Neutrophil (primary cell): ENCODE data around the gene SULT2B1.

Source experiments
- H3K27ac ChIP-seq: fragments of 200-600 bp; sonication (generic); 2 replicates; pipeline ENCODE4 v1.5.1; 2016; ENCODE audit warnings: mild to moderate bottlenecking, moderate library complexity
- H3K27me3 ChIP-seq: fragments of 200-600 bp; sonication (generic); 2 replicates; pipeline ENCODE4 v1.6.0; 2016; ENCODE audit warnings: mild to moderate bottlenecking
- H3K36me3 ChIP-seq: fragments of 200-600 bp; sonication (generic); 2 replicates; pipeline ENCODE4 v1.5.1; 2017
- H3K4me1 ChIP-seq, 2 experiments: fragments of 200-600 bp in 1 of 2; sonication (generic) in 1 of 2; 1 replicate in 1 of 2; 2 replicates in 1 of 2; pipeline versions ENCODE4 v1.5.1 to v1.6.1; 2013 to 2016; ENCODE audit warnings: low read depth in 1 of 2, low read length in 1 of 2, mild to moderate bottlenecking in 1 of 2, moderate library complexity in 1 of 2; ENCODE audit not compliant: control insufficient read depth in 1 of 2, insufficient read depth in 1 of 2
- H3K4me3 ChIP-seq, 2 experiments: fragments of 200-600 bp in 1 of 2; sonication (generic) in 1 of 2; 1 replicate in 1 of 2; 2 replicates in 1 of 2; pipeline ENCODE4 v1.5.1; 2013 to 2016; ENCODE audit warnings: low read depth in 1 of 2, low read length in 1 of 2, mild to moderate bottlenecking in 1 of 2, moderate library complexity in 1 of 2
- H3K9me3 ChIP-seq: fragments of 200-600 bp; sonication (generic); 2 replicates; pipeline ENCODE4 v1.5.1; 2016
- CTCF ChIP-seq: fragments of 200-600 bp; sonication (generic); IDR thresholded peaks from 2 replicates; pipeline ENCODE4 v1.5.1; 2016; ENCODE audit warnings: antibody characterized with exemption

The SULT2B1 gene

GRCh38 chr19:48543121-48543710, 8.8 kb upstream of the SULT2B1 start:
- no peak for TF ChIP-seq CTCF
- Histone ChIP-seq H3K27me3 (no peaks in the 10 kb centered on the region), H3K9me3 (no peaks in the 10 kb centered on the region), H3K27ac (no peak overlapping the region), H3K4me1 (no peaks in the 10 kb centered on the region), H3K4me3 (no peak overlapping the region), H3K36me3 (no peaks in the 10 kb centered on the region)

GRCh38 chr19:48544856-48545750, 6.9 kb upstream of the SULT2B1 start:
- Histone ChIP-seq H3K4me3 (no peak overlapping the region), H3K27me3 (no peaks in the 10 kb centered on the region), H3K36me3 (no peaks in the 10 kb centered on the region), H3K4me1 (no peaks in the 10 kb centered on the region), H3K27ac (no peak overlapping the region), H3K9me3 (no peaks in the 10 kb centered on the region)
- no peak for TF ChIP-seq CTCF

GRCh38 chr19:48547722-48548121, 4.2 kb upstream of the SULT2B1 start:
- Histone ChIP-seq H3K4me3 (no peak overlapping the region), H3K27ac (no peak overlapping the region), H3K4me1 (no peaks in the 10 kb centered on the region), H3K27me3 (no peaks in the 10 kb centered on the region), H3K9me3 (no peaks in the 10 kb centered on the region), H3K36me3 (no peaks in the 10 kb centered on the region)
- TF ChIP-seq CTCF, result no peak

GRCh38 chr19:48548253-48548911, 3.6 kb upstream of the SULT2B1 start:
- H3K4me3 ChIP-seq, result no peak overlapping the region
- no peak for TF ChIP-seq CTCF
- no peaks in the 10 kb centered on the region for H3K9me3 ChIP-seq
- no peaks in the 10 kb centered on the region for H3K27me3 ChIP-seq
- H3K27ac ChIP-seq, result no peak overlapping the region
- H3K36me3 ChIP-seq, result no peaks in the 10 kb centered on the region
- H3K4me1 ChIP-seq, result no peaks in the 10 kb centered on the region

- H3K4me3 ChIP-seq, result no peak overlapping the region
- no peaks in the 10 kb centered on the region for H3K4me1 ChIP-seq
- no peaks in the 10 kb centered on the region for H3K27me3 ChIP-seq
- H3K9me3 ChIP-seq, result no peaks in the 10 kb centered on the region
- no peak overlapping the region for H3K27ac ChIP-seq
- no peak for TF ChIP-seq CTCF
- no peaks in the 10 kb centered on the region for H3K36me3 ChIP-seq
These were observed 2.6 kb upstream of the SULT2B1 start for GRCh38 chr19:48549380-48549779.
